Mesothelial cell of epicardium (in vitro differentiated cells): ENCODE data around the gene USP36. TPM values are rescaled to one million over a fixed set of nuclear protein-coding genes. Genes with fewer than 3 reads are reported as not detected.

ENCODE experiments used
- DNase-seq, 2 experiments: peaks; one replicate each; pipeline ENCODE4 v3.0.0; 2021; ENCODE audit warnings: low spot score in 2 of 2; ENCODE audit not compliant: unreplicated experiment in 2 of 2
- H3K27ac Mint-ChIP-seq: 2 replicates; pipeline ENCODE4 v1.8.0; 2021; ENCODE audit warnings: mixed read lengths
- H3K27me3 Mint-ChIP-seq: 2 replicates; pipeline ENCODE4 v1.8.0; 2021; ENCODE audit warnings: low read depth, mixed read lengths
- H3K36me3 Mint-ChIP-seq: 2 replicates; pipeline ENCODE4 v1.8.0; 2021; ENCODE audit warnings: mixed read lengths
- H3K4me1 Mint-ChIP-seq: 2 replicates; pipeline ENCODE4 v1.8.0; 2021; ENCODE audit warnings: mixed read lengths
- H3K4me3 Mint-ChIP-seq: 2 replicates; pipeline ENCODE4 v1.8.0; 2021; ENCODE audit warnings: mild to moderate bottlenecking, moderate library complexity, mixed read lengths
- H3K9me3 Mint-ChIP-seq: 2 replicates; pipeline ENCODE4 v1.8.0; 2021; ENCODE audit warnings: mixed read lengths
- CTCF ChIP-seq: fragments of 200-600 bp; sonication (generic); IDR thresholded peaks from one replicate; pipeline ENCODE4 v1.5.0; 2021; ENCODE audit warnings: antibody characterized with exemption; ENCODE audit not compliant: unreplicated experiment
- total RNA-seq: library from RNA; stranded (reverse); gene quantifications from 3 replicates; pipeline ENCODE4 v1.2.1, GENCODE V29; 2021

Gene USP36
- total RNA-seq, 1 donor from 2014 or later, result 62.0 TPM

GRCh38 chr17:78839235-78839761 lies 1.3 kb downstream of the USP36 start:
- Mint-ChIP-seq H3K36me3 (peaks cover 19% of the 10 kb centered on the region), H3K27me3 (no peaks in the 10 kb centered on the region), H3K9me3 (no peaks in the 10 kb centered on the region), H3K27ac (peak overlapping the region; percentile 95), H3K4me3 (peak overlapping the region; percentile 77), H3K4me1 (peaks cover 20% of the 10 kb centered on the region)
- no peak for TF ChIP-seq CTCF
- DNase-seq, result no peak

GRCh38 chr17:78838574-78839005 lies 2.0 kb downstream of the USP36 start:
- Mint-ChIP-seq H3K27ac (no peak overlapping the region), H3K27me3 (no peaks in the 10 kb centered on the region), H3K9me3 (no peaks in the 10 kb centered on the region)

GRCh38 chr17:78836420-78837021 lies 4.1 kb downstream of the USP36 start:
- H3K4me3 Mint-ChIP-seq, result no peak overlapping the region
- no peak for TF ChIP-seq CTCF
- peaks cover 36% of the 10 kb centered on the region for H3K36me3 Mint-ChIP-seq
- H3K9me3 Mint-ChIP-seq, result no peaks in the 10 kb centered on the region
- no peak for DNase-seq
- H3K27ac Mint-ChIP-seq, result no peak overlapping the region
- H3K27me3 Mint-ChIP-seq, result no peaks in the 10 kb centered on the region
- H3K4me1 Mint-ChIP-seq, result peaks cover 18% of the 10 kb centered on the region

More at GRCh38 chr17:78838574-78839005, 2.0 kb downstream of the USP36 start:
- peak overlapping the region; percentile 77 for H3K4me3 Mint-ChIP-seq
- no peak for TF ChIP-seq CTCF
- H3K36me3 Mint-ChIP-seq, result peaks cover 21% of the 10 kb centered on the region
- no peak for DNase-seq
- H3K4me1 Mint-ChIP-seq, result peaks cover 20% of the 10 kb centered on the region

- H3K27ac Mint-ChIP-seq, result no peak overlapping the region
- H3K36me3 Mint-ChIP-seq, result peaks cover 44% of the 10 kb centered on the region
- DNase-seq, result no peak
- peaks cover 13% of the 10 kb centered on the region for H3K4me1 Mint-ChIP-seq
- H3K27me3 Mint-ChIP-seq, result no peaks in the 10 kb centered on the region
- H3K9me3 Mint-ChIP-seq, result no peaks in the 10 kb centered on the region
- no peak for TF ChIP-seq CTCF
- no peak overlapping the region for H3K4me3 Mint-ChIP-seq
These were observed 6.0 kb downstream of the USP36 start for GRCh38 chr17:78834571-78834970.

- Mint-ChIP-seq H3K27ac (no peak overlapping the region), H3K36me3 (peaks cover 50% of the 10 kb centered on the region), H3K4me1 (no peaks in the 10 kb centered on the region), H3K27me3 (no peaks in the 10 kb centered on the region), H3K9me3 (no peaks in the 10 kb centered on the region), H3K4me3 (no peak overlapping the region)
- no peak for TF ChIP-seq CTCF
- no peak for DNase-seq
These were observed 8.1 kb downstream of the USP36 start for GRCh38 chr17:78832541-78832810.
